Measurements from ENCODE around the gene IL10RA.

Gene IL10RA

GRCh38 chr11:118047749-118048148 lies 61.6 kb downstream of the IL10RA start:
- TF ChIP-seq, protein P1, sequence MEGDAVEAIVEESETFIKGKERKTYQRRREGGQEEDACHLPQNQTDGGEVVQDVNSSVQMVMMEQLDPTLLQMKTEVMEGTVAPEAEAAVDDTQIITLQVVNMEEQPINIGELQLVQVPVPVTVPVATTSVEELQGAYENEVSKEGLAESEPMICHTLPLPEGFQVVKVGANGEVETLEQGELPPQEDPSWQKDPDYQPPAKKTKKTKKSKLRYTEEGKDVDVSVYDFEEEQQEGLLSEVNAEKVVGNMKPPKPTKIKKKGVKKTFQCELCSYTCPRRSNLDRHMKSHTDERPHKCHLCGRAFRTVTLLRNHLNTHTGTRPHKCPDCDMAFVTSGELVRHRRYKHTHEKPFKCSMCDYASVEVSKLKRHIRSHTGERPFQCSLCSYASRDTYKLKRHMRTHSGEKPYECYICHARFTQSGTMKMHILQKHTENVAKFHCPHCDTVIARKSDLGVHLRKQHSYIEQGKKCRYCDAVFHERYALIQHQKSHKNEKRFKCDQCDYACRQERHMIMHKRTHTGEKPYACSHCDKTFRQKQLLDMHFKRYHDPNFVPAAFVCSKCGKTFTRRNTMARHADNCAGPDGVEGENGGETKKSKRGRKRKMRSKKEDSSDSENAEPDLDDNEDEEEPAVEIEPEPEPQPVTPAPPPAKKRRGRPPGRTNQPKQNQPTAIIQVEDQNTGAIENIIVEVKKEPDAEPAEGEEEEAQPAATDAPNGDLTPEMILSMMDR (IDR thresholded peaks at IDR 0.05; ENCODE audit: low read length, missing control alignments): no peak
- H3K4me3 ChIP-seq (replicated peaks; ENCODE audit: low read depth, low read length): no peak overlapping the region
- no peak for DNase-seq (ENCODE audit: low read depth)

GRCh38 chr11:118048472-118049370 lies 62.5 kb downstream of the IL10RA start:
- no peak for DNase-seq (ENCODE audit: low read depth)
- TF ChIP-seq, protein P1 (IDR thresholded peaks at IDR 0.05; ENCODE audit: low read length, missing control alignments): no peak
- no peak overlapping the region for H3K4me3 ChIP-seq (replicated peaks; ENCODE audit: low read depth, low read length)

DNA sequence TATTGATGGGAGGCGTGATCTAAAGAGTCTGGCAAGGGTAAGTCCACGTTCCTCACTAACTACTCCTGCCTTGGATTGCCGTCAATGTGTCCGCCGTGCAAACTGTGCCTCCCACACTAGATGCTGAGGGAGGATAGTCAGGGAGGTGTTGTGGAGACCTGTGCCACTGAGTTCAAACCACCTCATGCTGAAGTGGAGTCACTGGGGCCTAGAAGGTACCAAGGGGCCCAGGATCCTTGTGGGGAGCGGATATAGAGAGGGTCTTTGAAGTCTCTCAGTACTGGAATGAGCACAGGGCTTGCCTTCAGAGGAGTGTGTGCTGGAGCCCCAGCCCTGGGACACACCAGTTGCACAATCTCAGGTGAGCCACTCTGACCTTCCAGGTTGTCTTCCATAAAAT lies 63.6 kb downstream of the IL10RA start:
- no peak overlapping the region for H3K4me3 ChIP-seq (replicated peaks; ENCODE audit: low read depth, low read length)
- DNase-seq (ENCODE audit: low read depth): no peak
- TF ChIP-seq, protein P1 (IDR thresholded peaks at IDR 0.05; ENCODE audit: low read length, missing control alignments): no peak

- no peak overlapping the region for H3K4me3 ChIP-seq (replicated peaks; ENCODE audit: low read depth, low read length)
- no peak for DNase-seq (ENCODE audit: low read depth)
- TF ChIP-seq, protein P1 (IDR thresholded peaks at IDR 0.05; ENCODE audit: low read length, missing control alignments): no peak
These were observed 64.2 kb downstream of the IL10RA start for GRCh38 chr11:118050208-118050891.

All from fibroblast of pulmonary artery (primary cell).